Body of pancreas (tissue), 4 donors: Measurements from ENCODE around the gene UBL4A. TPM values are rescaled to one million over a fixed set of nuclear protein-coding genes. Genes with fewer than 3 reads are reported as not detected.

Source experiments
- ATAC-seq: fragments of 150-250 bp; one replicate; pipeline ENCODE4 v1.9.1; 2016
- DNase-seq, 4 donors: peaks; one replicate each; pipeline ENCODE4 v3.0.0-alpha.2; 2019
- H3K27ac ChIP-seq, 4 donors: fragments of 200-600 bp; sonication (generic); 1 replicate in 3 of 4; 2 replicates in 1 of 4; pipeline versions ENCODE4 v1.5.1 to v1.6.1; 2016 to 2019; ENCODE audit warnings: mild to moderate bottlenecking in 1 of 4, mixed read lengths in 1 of 4, moderate library complexity in 1 of 4
- H3K27me3 ChIP-seq, 2 donors: fragments of 200-600 bp; sonication (generic); one replicate each; pipeline ENCODE4 v1.6.0; 2016; ENCODE audit warnings: mild to moderate bottlenecking in 1 of 2
- H3K36me3 ChIP-seq, 2 donors: fragments of 200-600 bp; sonication (generic); replicated peaks in 1 of 2; 2 replicates each; pipeline ENCODE4 v1.5.1; 2016; ENCODE audit warnings: low read depth in 2 of 2; ENCODE audit not compliant: insufficient read depth in 1 of 2
- H3K4me1 ChIP-seq: fragments of 200-600 bp; sonication (generic); one replicate; pipeline ENCODE4 v1.6.0; 2016
- H3K4me3 ChIP-seq, 2 donors: fragments of 200-600 bp; sonication (generic); 1 replicate in 1 of 2; 2 replicates in 1 of 2; pipeline ENCODE4 v1.5.1; 2016 to 2019
- H3K9me3 ChIP-seq, 3 donors: fragments of 200-600 bp; sonication (generic); 1 replicate in 2 of 3; 2 replicates in 1 of 3; pipeline ENCODE4 v1.5.1; 2016
- CTCF ChIP-seq, 7 experiments: fragments of 450-650 bp in 4 of 7; fragments of 200-600 bp in 3 of 7; sonication (generic) in 3 of 7; IDR thresholded peaks; one replicate each; pipeline ENCODE4 v1.5.1; 2016 to 2019; ENCODE audit warnings: antibody characterized with exemption in 7 of 7
- POLR2A ChIP-seq, 3 donors: fragments of 450-650 bp; IDR thresholded peaks; one replicate each; pipeline ENCODE4 v1.6.1; 2016; ENCODE audit warnings: antibody characterized with exemption in 3 of 3, mild to moderate bottlenecking in 2 of 3
- WGBS, 2 donors: methylation state at CpG; one replicate each; pipeline ENCODE4 v1.1.5; 2017; 5-methylcytosine and 5-hydroxymethylcytosine counted together
- intact Hi-C: fragments of 100-400 bp; cut with DNase I; formaldehyde crosslinking; loops from one replicate; pipeline ENCODE4 v1.15.1; 2023
- total RNA-seq, 2 donors: library from RNA; depleted of rRNA; stranded (reverse); fragments of >200 nt; gene quantifications; one replicate each; pipeline ENCODE4 v1.1.0, GENCODE V29; 2016

The UBL4A gene
- total RNA-seq, 2 donors from 2014 or later = 24.9 to 34.9 TPM

- intact Hi-C loops = no loop called here
- no peak overlapping the region for H3K27ac ChIP-seq
- TF ChIP-seq CTCF (IDR thresholded peaks at IDR 0.05) = no peak
- no peak for TF ChIP-seq POLR2A (IDR thresholded peaks at IDR 0.05)
These were observed 25.3 kb upstream of the UBL4A start for GRCh38 chrX:154511761-154512160.

GRCh38 chrX:154509455-154509854 is 23.0 kb upstream of the UBL4A start:
- no peak overlapping the region for H3K4me3 ChIP-seq
- TF ChIP-seq POLR2A (IDR thresholded peaks at IDR 0.05) (no peak), CTCF (IDR thresholded peaks at IDR 0.05) (no peak)
- DNase-seq = no peak
- H3K27me3 ChIP-seq = no peaks in the 10 kb centered on the region
- no peak for ATAC-seq
- no peak overlapping the region for H3K27ac ChIP-seq
- 95 to 100% methylated on average over 3 to 5 of the region's 5 CpGs for WGBS, 2 donors
- peaks cover 7% of the 10 kb centered on the region for H3K4me1 ChIP-seq
- no peaks in the 10 kb centered on the region for H3K36me3 ChIP-seq
- H3K9me3 ChIP-seq = no peaks in the 10 kb centered on the region
- intact Hi-C loops = no loop called here

More at GRCh38 chrX:154511761-154512160, 25.3 kb upstream of the UBL4A start:
- DNase-seq = no peak
- Histone ChIP-seq H3K4me1 (peaks cover 18% of the 10 kb centered on the region), H3K27me3 (no peaks in the 10 kb centered on the region), H3K36me3 (no peaks in the 10 kb centered on the region), H3K9me3 (no peaks in the 10 kb centered on the region), H3K4me3 (no peak overlapping the region)
- 64 to 74% methylated on average over 2 to 9 of the region's 12 CpGs for WGBS, 2 donors
- ATAC-seq = no peak

GRCh38 chrX:154508384-154508745 is 21.9 kb upstream of the UBL4A start:
- ATAC-seq (no peak), DNase-seq (no peak)
- Histone ChIP-seq H3K36me3 (no peaks in the 10 kb centered on the region), H3K4me3 (no peak overlapping the region), H3K27ac (no peak overlapping the region), H3K4me1 (no peaks in the 10 kb centered on the region), H3K27me3 (no peaks in the 10 kb centered on the region), H3K9me3 (no peaks in the 10 kb centered on the region)
- intact Hi-C loops = no loop called here
- WGBS, 2 donors = 80% methylated on average over 1 of the region's 13 CpGs; no CpG with 5 or more reads in 1 of the 2 donors
- TF ChIP-seq POLR2A (IDR thresholded peaks at IDR 0.05) = no peak
- no peak for TF ChIP-seq CTCF (IDR thresholded peaks at IDR 0.05)

GRCh38 chrX:154507673-154508383 is 21.4 kb upstream of the UBL4A start:
- ATAC-seq = no peak
- WGBS, 2 donors = 71 to 95% methylated on average over 3 to 4 of the region's 24 CpGs
- H3K27me3 ChIP-seq = no peaks in the 10 kb centered on the region
- H3K36me3 ChIP-seq = no peaks in the 10 kb centered on the region
- H3K9me3 ChIP-seq = no peaks in the 10 kb centered on the region
- H3K27ac ChIP-seq = no peak overlapping the region
- no peak overlapping the region for H3K4me3 ChIP-seq
- no peaks in the 10 kb centered on the region for H3K4me1 ChIP-seq
- no peak for TF ChIP-seq CTCF (IDR thresholded peaks at IDR 0.05)
- TF ChIP-seq POLR2A (IDR thresholded peaks at IDR 0.05) = no peak
- no peak for DNase-seq
- intact Hi-C loops = no loop called here
